PC-9 (cell line): ENCODE data around the gene LBH. TPM values are rescaled to one million over a fixed set of nuclear protein-coding genes. Genes with fewer than 3 reads are reported as not detected.

Experiments
- BruUV-seq: library from RNA; stranded (reverse); fragments of 400-500 nt; replicated peaks from 2 replicates; lab custom pipeline; 2021; lab: Mats Ljungman, UMichigan
- CTCF ChIA-PET: fragments of 300-600 bp; sonication (Branson Sonifier 250); formaldehyde crosslinking; loops from one replicate; lab custom pipeline; 2022; ENCODE audit warnings: antibody characterized with exemption; lab: Charles Lee
- POLR2A ChIA-PET: fragments of 300-600 bp; sonication (Branson Sonifier 250); formaldehyde crosslinking; loops from one replicate; lab custom pipeline; 2022; ENCODE audit warnings: antibody characterized with exemption; ENCODE audit not compliant: unreplicated experiment; lab: Charles Lee
- DNase-seq, 2 experiments: peaks; one replicate each; pipeline versions ENCODE4 v3.0.0 to v3.0.0-alpha.2; 2015 to 2022; ENCODE audit warnings: mixed read lengths in 1 of 2
- H2AFZ ChIP-seq: fragments of 200-600 bp; sonication (generic); 2 replicates; pipeline ENCODE4 v1.8.1; 2017; ENCODE audit warnings: antibody characterized with exemption
- H3F3A ChIP-seq: fragments of 200-600 bp; sonication (generic); 2 replicates; pipeline ENCODE4 v1.8.1; 2017; ENCODE audit warnings: antibody characterized with exemption, mild to moderate bottlenecking, low read depth; ENCODE audit not compliant: insufficient read depth
- H3K27ac ChIP-seq: fragments of 200-600 bp; sonication (generic); 2 replicates; pipeline ENCODE4 v1.6.1; 2016; ENCODE audit warnings: mixed run types
- H3K27me3 ChIP-seq: fragments of 200-600 bp; sonication (generic); 2 replicates; pipeline ENCODE4 v1.6.1; 2016; ENCODE audit warnings: low read depth, mixed run types; ENCODE audit not compliant: insufficient read depth
- H3K36me3 ChIP-seq: fragments of 200-600 bp; sonication (generic); 2 replicates; pipeline ENCODE4 v1.6.1; 2016; ENCODE audit warnings: low read depth, mixed run types
- H3K4me1 ChIP-seq: fragments of 200-600 bp; sonication (generic); replicated peaks from 2 replicates; pipeline ENCODE4 v1.6.1; 2016; ENCODE audit warnings: mixed run types; ENCODE audit not compliant: insufficient read depth
- H3K4me2 ChIP-seq: fragments of 200-600 bp; sonication (generic); 2 replicates; pipeline ENCODE4 v1.6.1; 2017; ENCODE audit warnings: mixed run types
- H3K4me3 ChIP-seq: fragments of 200-600 bp; sonication (generic); 2 replicates; pipeline ENCODE4 v1.6.1; 2016; ENCODE audit warnings: mixed run types
- H3K79me2 ChIP-seq: fragments of 200-600 bp; sonication (generic); 2 replicates; pipeline ENCODE4 v1.6.1; 2017; ENCODE audit warnings: low read depth, mixed run types
- H3K9me2 ChIP-seq: fragments of 200-600 bp; sonication (generic); 2 replicates; pipeline ENCODE4 v1.8.1; 2017; ENCODE audit warnings: mild to moderate bottlenecking; ENCODE audit not compliant: insufficient read depth
- H3K9me3 ChIP-seq: fragments of 200-600 bp; sonication (generic); 2 replicates; pipeline ENCODE4 v1.8.1; 2016; ENCODE audit warnings: low read depth; ENCODE audit not compliant: insufficient read depth
- H4K20me1 ChIP-seq: fragments of 200-600 bp; sonication (generic); 2 replicates; pipeline ENCODE4 v1.8.1; 2017; ENCODE audit not compliant: insufficient read depth
- EZH2 ChIP-seq: fragments of 200-600 bp; sonication (generic); IDR thresholded peaks from 2 replicates; pipeline ENCODE4 v1.8.0; 2017; ENCODE audit warnings: antibody characterized with exemption, low read depth
- intact Hi-C: fragments of 100-400 bp; cut with micrococcal nuclease; formaldehyde crosslinking; loops from one replicate; pipeline ENCODE4 v1.10.0; 2022; ENCODE audit not compliant: unreplicated experiment
- total RNA-seq: library from RNA; stranded (reverse); gene quantifications from 2 replicates; pipeline ENCODE4 v1.2.3, GENCODE V29; 2021
- TF ChIP-seq, protein P1 (sequence below): fragments of 200-600 bp; sonication (generic); conservative IDR thresholded peaks from 2 replicates; pipeline ENCODE4 v1.6.1; 2017; ENCODE audit warnings: mixed run types, antibody characterized with exemption, mild to moderate bottlenecking, moderate library complexity

LBH gene
- total RNA-seq, 1 experiment from 2014 or later: 30.6 TPM

DNA sequence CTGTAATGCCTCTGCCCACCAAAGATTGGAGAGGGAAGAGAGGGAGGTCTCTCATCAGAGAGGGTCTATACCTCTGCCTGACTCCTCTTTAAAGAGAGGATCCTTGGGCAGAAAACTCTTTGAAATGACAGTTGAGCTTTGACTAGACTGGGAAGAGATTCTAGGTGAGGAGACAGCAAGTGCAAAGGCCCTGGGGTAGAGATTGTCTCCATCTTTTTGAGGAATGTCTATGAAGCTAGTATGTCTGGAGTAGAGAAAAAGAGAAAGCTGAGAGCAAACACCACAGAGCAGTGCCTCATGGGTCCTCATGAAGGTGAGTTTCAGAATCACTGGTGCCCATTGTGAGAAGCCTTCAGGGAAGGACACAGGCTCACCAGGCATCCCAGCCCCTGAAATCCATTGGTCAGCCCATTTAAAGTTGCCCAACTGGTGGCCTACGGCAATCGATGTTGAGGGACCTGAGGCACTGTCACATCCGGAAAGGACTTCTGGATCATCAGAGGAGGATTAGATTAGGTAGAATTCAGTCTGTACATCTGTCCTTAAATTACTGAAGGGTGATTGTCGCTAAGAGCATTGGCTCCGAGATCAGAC lies 31.5 kb downstream of the LBH start:
- Histone ChIP-seq H3K27me3 (no peaks in the 10 kb centered on the region), H3K9me3 (peaks cover 4% of the 10 kb centered on the region), H2AFZ (no peak overlapping the region), H3F3A (no peaks in the 10 kb centered on the region; the same call in 1 of the 2 replicates), H3K4me3 (no peak overlapping the region), H3K27ac (no peak overlapping the region), H3K4me1 (no peaks in the 10 kb centered on the region; the same call in 1 of the 2 replicates), H3K79me2 (no peaks in the 10 kb centered on the region), H3K9me2 (no peaks in the 10 kb centered on the region), H3K4me2 (no peak overlapping the region), H4K20me1 (no peaks in the 10 kb centered on the region), H3K36me3 (no peaks in the 10 kb centered on the region)
- intact Hi-C loops: no loop called here
- TF ChIP-seq EZH2: no peak
- TF ChIP-seq, protein P1, sequence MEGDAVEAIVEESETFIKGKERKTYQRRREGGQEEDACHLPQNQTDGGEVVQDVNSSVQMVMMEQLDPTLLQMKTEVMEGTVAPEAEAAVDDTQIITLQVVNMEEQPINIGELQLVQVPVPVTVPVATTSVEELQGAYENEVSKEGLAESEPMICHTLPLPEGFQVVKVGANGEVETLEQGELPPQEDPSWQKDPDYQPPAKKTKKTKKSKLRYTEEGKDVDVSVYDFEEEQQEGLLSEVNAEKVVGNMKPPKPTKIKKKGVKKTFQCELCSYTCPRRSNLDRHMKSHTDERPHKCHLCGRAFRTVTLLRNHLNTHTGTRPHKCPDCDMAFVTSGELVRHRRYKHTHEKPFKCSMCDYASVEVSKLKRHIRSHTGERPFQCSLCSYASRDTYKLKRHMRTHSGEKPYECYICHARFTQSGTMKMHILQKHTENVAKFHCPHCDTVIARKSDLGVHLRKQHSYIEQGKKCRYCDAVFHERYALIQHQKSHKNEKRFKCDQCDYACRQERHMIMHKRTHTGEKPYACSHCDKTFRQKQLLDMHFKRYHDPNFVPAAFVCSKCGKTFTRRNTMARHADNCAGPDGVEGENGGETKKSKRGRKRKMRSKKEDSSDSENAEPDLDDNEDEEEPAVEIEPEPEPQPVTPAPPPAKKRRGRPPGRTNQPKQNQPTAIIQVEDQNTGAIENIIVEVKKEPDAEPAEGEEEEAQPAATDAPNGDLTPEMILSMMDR: no peak
- ChIA-PET CTCF (interaction anchor here (0.6 kb wide), 1 partner anchor 161 kb away, joined by 11 read pairs; no protein-coding TSS in a partner anchor), POLR2A (no interaction called here)
- no TSS peak for BruUV-seq
- no peak for DNase-seq

DNA sequence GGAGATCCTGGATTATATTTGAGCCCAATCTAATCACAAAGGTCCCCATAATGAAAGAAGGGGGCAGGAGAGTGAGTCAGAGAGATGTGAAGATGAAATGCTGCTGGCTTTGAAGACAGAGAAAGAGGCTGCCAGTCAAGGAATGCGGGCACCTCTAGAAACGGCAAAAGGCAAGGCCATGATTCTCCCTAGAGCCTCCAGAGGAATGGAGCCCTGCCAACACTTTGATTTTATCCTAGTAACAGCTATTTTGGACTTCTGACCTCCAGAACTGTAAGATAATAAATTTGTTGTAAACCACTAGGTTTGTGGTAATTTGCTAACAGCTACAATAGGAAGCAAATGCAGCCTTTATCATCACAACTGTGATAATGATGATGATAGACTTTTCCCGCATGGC lies 32.9 kb downstream of the LBH start:
- CTCF ChIA-PET: no interaction called here
- Histone ChIP-seq H3K9me2 (no peaks in the 10 kb centered on the region), H2AFZ (no peak overlapping the region), H3K4me2 (no peak overlapping the region), H3K27ac (no peak overlapping the region), H3K4me1 (no peaks in the 10 kb centered on the region; the same call in 1 of the 2 replicates), H3K9me3 (peaks cover 4% of the 10 kb centered on the region), H4K20me1 (no peaks in the 10 kb centered on the region), H3F3A (no peaks in the 10 kb centered on the region; the same call in 1 of the 2 replicates), H3K4me3 (no peak overlapping the region), H3K79me2 (no peaks in the 10 kb centered on the region), H3K27me3 (no peaks in the 10 kb centered on the region), H3K36me3 (no peaks in the 10 kb centered on the region)
- no peak for DNase-seq
- intact Hi-C loops: no loop called here
- no TSS peak for BruUV-seq
- POLR2A ChIA-PET: no interaction called here
- TF ChIP-seq, protein P1: no peak
- no peak for TF ChIP-seq EZH2

DNA sequence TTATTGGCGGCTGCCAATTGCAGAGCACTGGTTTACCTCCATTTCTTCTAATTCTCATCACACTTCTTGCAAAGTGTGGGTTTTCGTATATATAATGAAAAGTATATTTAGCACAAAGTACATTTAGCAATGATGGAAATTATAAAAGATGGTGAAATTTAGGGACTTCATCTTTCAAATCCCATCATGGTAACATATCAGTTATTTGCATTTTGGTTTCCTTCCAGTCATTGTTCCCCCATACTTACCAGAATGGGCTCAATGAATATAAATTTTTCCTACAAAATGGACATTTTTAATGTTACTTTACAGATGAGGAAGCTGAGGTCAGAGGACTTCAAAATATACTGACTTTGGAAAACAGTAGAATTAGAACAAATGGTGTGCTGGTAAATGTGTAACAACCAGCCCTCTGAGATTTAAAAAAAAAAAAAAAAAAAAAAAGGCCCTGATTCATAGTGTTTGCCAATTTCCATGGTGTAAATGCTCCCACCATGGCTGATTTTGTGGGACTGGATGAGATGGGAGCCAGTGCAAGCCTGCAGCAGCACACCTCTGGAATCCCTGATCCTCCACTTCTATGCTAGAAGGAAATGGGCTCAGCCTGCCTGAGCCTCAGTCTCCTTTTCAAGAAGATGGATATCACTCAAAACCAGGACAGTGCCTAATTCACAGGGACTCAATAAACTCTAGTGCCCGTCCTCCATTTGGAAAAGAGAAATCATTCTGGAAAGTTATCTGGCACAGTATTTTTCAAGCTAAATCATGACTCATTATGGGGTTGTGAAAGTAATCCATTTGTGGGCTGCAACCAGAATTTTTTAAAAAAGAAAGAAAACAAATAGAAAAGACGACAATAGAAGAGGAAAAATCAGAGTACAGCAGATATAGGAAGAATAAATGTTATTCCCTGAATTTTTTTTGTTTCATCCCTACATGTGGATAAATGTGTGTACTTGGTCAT lies 34.0 kb downstream of the LBH start:
- H3K27ac ChIP-seq: no peak overlapping the region
- H3K4me2 ChIP-seq: no peak overlapping the region

More for the DNA sequence above, 34.0 kb downstream of the LBH start:
- TF ChIP-seq, protein P1: no peak
- TF ChIP-seq EZH2: no peak
- Histone ChIP-seq H2AFZ (no peak overlapping the region), H3K4me1 (no peaks in the 10 kb centered on the region; the same call in 1 of the 2 replicates), H3K9me3 (peaks cover 4% of the 10 kb centered on the region), H3K79me2 (no peaks in the 10 kb centered on the region), H3K27me3 (no peaks in the 10 kb centered on the region), H3K36me3 (no peaks in the 10 kb centered on the region), H3F3A (no peaks in the 10 kb centered on the region; the same call in 1 of the 2 replicates), H3K9me2 (no peaks in the 10 kb centered on the region), H3K4me3 (no peak overlapping the region), H4K20me1 (no peaks in the 10 kb centered on the region)
- intact Hi-C loops: no loop called here
- POLR2A ChIA-PET: no interaction called here
- BruUV-seq: no TSS peak
- CTCF ChIA-PET: no interaction called here
- no peak for DNase-seq
